ENCODE results near the gene IHH.

The IHH gene

DNA sequence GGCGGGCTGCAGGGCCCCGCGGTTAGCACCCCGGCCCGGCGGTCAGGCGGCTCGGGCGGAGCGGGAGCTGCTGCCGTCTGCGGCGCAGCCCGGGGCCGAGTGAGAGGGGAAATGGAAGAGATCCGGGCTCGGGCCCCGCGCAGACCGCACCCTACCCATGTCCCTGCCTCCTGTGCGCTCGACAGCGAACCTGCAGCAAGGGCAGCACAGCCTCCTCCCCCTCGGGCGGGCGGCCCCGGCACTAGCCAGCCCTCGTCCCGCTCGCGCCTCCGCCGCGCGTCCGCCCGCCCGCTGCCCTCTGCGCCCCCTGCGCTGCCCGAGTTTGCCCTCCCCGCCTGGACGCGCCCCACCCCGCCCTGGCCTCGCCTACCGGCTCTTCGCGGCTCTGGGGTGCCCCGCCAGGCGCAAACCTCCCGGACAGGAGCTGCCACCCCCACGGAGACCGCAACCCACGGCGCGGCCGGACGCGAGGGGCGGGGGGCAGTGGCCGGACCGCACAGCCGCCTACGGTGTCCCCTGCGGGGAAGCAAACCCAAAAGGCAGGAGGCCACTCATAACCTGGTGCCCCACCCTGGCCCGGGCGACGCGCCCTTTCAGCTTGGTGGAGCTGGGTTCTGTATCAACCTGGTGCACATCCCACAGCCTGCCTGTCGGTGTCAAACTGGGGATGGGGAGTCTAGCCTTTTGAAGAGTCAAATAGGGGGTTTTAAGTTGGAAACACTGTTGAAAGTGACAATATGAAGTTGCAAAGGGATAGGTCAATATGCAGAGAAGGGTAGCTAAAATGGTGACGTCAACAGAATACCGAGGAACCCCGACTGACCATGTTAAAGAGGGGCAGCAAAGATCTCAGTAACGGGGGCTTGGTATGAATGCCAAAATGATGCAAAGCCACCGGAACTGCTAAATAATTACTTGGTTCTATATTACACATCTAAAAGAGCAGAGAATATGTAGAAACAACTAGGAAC, at the start of gene IHH:
Gene IHH (minus strand): TSS at position 101 of the 971 bp plus-strand sequence. CDS start 454 bp downstream, outside the sequence.
- peak within 1 kb of the TSS in 1 of 7 experiments; percentile 11 for H3K4me3 ChIP-seq

DNA sequence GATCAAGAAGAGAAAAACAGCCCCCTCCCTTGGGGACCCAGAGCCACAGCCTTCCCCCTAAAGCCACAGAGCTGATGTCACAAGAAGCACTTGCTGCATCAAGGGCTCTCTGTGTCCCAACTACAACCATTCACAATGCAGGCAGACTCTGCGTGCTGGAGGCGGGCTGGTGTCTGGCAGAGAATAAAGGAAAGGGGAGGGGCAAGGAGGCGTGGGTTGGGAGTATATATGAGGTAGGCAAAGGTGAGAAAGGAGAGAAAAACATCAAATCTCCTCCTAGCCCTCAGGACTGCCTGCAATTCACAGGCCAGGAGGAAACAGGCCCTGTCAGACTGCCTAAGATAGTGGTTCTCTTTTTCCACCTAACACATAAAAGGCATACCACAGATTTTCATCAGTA, 48.8 kb upstream of the IHH start:
- Histone ChIP-seq H3K4me3 (no peak overlapping the region), H3K27ac (no peak overlapping the region)

More for the DNA sequence above, at the start of gene IHH:
- no peak within 1 kb of the TSS for H3K27ac ChIP-seq

DNA sequence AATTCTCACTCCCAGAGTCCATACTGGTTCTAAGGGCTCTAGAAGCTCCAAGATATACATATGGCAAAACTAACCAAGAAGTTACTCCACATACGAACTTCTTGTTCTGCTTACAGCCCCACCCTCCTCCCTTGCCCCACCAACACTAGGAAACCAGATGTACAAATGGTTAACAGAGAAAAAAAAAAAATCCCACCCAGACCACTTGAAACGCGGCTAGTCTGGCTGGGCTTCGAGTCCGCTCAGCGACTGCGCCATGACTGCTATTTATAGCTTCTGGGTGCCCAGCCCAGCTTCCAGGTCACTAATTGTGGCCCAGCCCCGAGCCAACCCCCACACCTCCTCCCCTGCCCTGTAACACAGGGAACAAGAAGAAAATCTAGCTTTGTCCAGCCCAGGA, 47.0 kb upstream of the IHH start:
- H3K4me3 ChIP-seq = no peak overlapping the region

DNA sequence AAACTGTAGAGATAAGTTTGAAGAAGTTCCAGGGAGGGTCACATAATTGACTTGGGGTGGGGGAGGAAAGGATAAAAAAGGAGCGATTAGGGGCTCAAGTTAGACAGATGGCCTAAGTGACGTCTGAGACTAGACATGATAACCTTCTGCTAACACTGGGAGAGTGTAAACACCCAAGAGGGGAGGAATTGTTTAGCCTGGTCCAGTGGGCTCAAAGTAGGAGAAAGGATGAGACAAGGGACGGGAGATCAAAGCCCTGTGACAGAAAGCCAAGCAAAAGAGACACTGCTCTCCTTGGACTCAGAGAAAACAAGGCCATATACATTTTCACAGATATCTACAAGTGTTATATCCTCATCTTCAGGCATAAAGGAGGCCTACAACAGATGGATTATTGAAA, 45.5 kb upstream of the IHH start:
- Histone ChIP-seq H3K4me3 (no peak overlapping the region), H3K27ac (no peak overlapping the region)

More for the DNA sequence above, 47.0 kb upstream of the IHH start:
- H3K27ac ChIP-seq = no peak overlapping the region

DNA sequence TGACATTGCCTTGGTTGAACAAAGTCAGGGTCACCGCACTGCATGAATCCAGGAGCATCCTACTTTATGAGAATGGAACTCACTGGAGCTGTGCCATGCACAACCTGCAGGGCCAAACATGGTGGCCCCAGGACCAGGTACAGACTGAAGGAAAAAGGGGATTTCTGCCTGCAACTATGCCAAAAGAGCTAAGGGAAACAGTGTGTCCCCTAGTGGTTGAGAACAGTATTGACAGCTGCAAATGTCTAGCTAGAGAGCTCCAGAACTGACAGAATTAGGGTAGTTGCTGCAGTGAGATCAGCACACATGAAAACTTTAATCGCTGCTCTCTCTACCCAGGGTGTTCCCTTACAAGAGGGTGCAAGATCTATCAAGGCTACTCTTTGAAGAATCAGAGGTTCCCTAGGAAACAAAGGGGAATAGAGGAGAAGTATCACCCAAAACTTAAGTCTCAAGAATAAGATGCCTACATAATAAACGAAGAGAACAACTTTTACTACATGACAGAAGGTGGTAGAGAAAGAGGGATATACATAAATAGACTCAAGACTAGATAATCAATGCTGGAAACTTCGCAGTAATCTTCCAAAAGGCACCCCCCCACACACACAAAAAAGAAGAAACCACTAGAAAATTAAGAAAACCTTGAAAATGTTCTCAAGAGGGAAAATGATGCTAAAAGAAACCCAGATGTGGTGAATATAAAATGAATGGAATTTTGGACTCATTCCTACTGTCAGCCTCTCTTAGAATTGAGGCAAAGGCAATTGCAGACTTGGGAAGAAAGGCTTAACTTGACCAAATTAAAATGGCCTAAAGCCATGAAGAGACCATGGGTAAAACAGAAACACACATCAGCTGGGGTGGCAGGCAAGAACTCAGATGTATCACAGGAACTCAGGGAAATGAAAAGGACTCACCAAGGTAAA, 43.6 kb upstream of the IHH start:
- H3K4me3 ChIP-seq = no peak overlapping the region
- H3K27ac ChIP-seq = no peak overlapping the region

DNA sequence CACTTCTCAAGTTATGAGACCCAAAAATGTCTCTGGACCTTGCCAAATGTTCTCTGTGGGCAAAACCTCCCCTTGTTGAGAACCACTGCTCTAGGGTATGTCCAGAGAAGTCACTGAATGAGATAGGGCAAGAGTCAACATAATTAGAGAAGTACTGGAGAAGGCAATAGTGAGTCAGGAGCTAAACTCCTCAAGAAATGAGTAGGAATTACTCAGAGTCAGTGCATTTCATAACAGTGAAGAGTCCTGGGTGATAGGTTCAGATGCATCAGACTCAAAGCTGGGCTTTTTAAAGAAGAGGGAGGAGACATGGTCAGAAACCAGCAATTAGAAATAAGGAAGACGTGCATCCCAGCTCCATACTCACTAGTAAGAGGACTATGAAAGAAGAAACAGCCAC, 38.6 kb upstream of the IHH start:
- no peak overlapping the region for H3K27ac ChIP-seq
- no peak overlapping the region for H3K4me3 ChIP-seq

DNA sequence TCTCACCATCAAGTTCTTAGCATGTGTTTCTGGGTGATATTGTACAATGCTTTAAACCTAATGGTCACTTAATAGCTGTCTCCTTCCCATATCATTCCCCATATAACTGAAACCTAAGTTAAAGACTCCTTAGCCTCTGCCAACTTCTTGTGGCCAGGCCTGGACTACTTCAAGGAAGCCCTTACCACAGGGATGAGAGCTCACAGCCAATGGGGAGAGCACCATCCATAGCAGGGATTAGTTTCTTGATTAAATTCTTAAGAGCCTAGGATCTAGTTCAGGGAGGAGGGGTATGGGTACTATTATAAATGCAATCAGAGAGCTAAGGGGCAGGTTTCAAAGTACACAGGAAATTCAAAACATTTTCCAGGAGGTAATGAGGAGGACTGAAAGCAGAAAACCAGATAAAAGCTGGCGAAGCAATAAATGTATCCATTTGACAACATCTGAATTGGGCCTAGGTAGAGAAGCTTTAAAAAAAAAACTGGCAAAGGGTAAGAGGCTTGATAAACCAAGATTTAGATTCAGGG, 34.8 kb upstream of the IHH start:
- no peak overlapping the region for H3K4me3 ChIP-seq
- H3K27ac ChIP-seq = no peak overlapping the region

DNA sequence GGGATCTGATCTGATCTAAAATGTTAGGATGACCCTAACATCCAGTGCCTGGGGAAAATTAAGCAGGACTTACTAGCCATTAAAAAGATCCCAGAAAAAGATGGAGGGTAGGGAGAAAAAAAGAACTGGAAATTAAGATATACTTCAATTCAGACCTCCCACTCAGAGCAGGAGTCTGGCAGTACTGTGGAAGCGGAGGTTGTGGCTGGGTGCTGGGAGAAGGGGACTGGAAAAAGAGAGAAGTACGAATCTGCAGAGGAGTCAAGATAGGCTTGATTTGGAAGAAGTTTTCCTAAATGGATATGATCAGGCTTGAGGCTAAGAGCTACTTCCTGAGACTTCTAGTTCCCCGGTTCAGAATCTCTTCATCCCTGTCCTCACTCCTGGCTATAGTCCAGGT, 33.5 kb upstream of the IHH start:
- Histone ChIP-seq H3K4me3 (no peak overlapping the region), H3K27ac (no peak overlapping the region)

DNA sequence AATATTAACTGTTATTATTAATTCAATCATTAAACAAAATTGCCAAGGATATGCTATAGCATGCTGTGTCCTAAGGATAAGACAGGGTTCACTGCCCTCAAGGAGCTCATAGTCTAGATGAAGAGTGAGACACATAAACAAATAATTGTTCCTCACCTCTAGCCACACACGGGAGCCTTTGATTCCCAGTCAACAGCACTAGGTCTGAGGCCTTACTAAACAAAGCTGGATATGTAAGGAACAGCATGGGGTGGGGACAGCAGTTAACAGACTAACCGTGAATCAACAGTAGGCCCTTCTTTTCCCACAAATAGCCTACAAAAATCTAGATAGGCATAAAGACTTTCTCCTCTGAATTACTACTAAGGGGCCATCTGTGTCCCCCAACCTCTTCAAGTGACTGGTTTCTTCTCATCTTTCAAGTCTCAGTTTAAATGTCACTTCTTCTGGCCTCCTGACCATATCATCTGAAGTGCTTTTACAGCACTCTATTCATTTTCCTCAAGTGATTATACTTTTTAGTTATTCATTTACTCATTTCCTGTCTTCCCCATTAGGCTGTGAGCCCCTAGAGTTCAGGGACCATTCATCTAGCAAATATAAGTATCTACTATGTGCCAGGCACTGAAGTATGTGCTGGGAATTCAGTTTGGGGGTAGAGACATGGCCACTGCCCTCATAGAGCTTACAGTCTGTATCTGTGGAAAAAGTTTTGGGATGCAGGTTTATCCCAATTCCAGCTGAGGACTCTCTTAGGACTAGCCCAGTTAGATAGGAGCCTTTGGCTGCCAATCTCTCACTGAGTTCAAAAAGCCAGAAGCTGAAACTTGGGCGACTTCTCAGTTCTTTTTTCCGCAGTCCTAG, 29.9 kb upstream of the IHH start:
- Histone ChIP-seq H3K4me3 (no peak overlapping the region), H3K27ac (no peak overlapping the region)

DNA sequence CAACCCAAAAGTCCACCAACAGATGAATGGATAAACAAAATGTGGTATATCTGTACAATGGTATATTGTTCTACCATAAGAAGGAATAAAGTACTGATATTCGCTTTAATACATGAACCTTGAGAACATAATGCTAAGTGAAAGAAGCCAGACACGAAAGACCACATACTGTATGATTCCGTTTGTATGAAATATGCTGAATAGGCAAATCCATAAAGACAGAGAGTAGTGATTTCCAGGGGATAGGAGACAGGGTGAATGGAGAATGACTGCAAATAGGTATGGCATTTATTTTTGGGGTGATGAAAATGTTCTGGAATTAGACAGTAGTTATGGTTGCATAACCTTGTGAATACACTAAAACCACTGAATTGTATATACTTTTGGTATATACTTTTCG, 28.6 kb upstream of the IHH start:
- Histone ChIP-seq H3K27ac (no peak overlapping the region), H3K4me3 (no peak overlapping the region)

DNA sequence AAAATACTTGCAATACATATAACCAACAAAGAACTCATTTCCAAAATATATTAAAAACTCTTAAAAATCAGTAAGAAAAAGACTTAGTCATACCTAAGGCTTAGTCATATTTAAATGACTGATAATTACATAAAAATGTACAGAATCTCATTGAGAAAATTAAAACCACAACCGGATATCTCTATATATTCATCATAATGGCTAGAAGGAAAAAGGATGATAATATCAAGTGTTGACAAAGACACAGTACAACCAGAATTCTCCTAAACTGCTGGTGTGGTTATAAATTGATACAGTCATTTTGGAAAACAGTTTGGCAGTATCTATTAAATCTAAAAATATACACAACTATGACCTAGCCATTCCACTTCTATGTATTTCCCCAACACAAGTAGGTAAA, 27.1 kb upstream of the IHH start:
- no peak overlapping the region for H3K4me3 ChIP-seq
- H3K27ac ChIP-seq = no peak overlapping the region

DNA sequence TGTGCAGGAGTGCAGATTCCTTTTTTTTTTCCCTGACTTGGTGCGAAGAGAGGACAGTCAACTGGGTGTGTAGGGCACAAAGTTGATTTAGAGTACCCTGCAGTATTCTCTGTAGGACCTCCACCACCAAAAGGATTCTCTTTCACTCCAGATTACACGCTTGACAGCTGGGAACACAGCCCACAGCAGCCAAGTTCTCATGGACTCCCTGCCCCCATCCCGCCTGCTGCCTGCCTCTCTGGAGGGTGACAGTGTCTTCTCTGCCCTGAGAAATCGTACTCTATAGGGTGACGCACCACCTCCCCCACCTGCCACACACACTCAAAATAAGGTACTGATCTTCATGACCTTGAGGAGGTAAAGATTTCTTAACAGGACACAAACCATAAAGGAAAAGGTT, 26.6 kb upstream of the IHH start:
- no peak overlapping the region for H3K4me3 ChIP-seq
- H3K27ac ChIP-seq = no peak overlapping the region

DNA sequence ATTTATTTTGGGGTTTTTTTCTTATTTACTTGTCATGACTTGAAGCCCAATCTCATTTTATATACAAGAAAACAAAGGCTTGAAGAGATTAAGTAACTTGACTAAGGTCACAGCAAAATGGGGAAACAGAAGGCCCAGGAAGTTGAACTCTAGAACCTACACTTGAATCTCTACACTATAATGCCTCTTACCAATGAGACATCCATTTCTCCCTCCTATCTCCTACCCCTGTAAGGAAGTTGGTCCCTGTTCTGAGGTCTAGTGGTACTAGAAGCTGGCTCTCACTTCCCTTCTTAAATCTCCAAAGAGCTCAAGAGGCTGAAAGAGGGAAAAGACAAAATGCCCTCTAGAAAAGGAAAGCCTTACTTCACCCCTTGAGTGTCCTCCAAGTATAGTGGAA, 25.5 kb upstream of the IHH start:
- no peak overlapping the region for H3K4me3 ChIP-seq
- H3K27ac ChIP-seq = no peak overlapping the region

DNA sequence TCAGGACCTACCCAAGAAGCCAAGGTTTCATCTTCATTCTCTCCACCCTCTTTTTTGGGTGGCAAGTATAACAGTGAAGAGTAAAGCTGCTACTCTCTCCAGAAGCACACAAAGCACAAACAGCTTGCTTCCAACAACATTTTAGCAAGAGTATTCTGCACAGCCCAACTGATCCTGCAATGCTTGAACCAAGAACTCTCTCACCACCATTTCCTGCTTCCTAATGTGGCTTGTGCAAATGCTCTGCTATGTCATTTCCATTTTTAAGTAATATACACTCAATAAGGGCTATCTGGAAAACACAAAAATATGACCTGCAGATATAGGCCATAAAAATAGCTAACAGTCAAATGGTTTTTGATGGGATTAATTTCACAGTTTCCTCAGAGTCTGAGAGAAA, 24.1 kb upstream of the IHH start:
- H3K27ac ChIP-seq = no peak overlapping the region
- no peak overlapping the region for H3K4me3 ChIP-seq

DNA sequence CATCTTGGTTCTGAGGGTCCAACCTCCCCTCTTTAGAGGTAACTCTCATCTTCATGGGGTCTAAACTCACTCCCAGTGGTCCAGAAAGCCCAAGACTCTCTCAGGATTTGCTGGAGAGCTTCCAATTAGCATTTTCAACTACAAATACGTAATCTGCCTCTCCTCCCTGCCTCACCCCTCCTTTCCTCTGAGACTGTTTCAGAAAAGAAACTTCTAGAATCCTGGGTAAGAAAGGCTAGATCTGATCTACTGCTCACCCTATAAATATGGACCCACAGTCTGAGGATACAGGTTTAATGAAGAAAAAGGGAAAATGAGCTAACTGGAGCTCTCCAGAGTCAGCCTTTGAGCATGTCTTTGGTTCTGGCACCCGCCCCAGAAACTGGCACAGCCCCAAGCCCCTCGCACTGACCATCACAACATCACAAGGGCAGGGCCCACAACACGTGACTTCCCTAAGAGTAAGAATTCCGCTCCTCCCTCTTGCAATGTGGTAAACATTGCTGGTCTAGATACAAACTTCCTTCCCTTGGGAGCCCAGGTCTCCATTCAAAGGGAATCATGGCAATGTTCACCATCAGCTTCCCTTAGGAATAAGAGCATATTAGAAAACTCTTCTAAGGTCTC, 21.7 kb upstream of the IHH start:
- Histone ChIP-seq H3K4me3 (no peak overlapping the region), H3K27ac (no peak overlapping the region)

DNA sequence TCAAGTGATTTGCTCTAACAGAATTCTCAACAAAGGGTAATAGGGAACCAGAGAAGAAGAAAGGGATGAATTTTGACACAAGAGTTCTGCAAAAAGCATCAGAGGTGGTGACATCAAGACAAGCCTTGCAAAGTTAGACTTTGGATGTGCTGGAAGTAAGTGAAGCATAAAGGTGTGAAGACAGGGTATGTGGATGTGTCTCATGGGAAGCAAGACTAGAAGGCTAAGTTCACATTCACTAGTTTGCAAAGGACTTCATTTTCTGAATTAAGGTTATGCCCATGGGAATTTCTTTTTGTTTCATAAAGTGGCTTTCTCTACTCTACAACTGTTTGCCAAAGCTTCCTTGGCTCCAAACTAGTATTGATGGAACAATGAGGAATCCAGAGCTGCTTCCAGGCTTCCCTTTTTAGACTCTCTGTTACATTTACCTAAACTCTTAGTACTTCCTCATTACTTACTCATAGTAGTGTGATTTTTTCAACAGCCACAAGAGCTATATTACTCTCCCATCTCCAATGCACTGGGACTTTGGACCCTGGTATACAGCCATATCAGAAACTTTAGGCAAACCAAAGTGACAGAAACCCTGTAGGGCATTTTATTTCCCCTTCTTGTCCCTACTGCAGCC, 21.1 kb upstream of the IHH start:
- Histone ChIP-seq H3K27ac (no peak overlapping the region), H3K4me3 (no peak overlapping the region)

DNA sequence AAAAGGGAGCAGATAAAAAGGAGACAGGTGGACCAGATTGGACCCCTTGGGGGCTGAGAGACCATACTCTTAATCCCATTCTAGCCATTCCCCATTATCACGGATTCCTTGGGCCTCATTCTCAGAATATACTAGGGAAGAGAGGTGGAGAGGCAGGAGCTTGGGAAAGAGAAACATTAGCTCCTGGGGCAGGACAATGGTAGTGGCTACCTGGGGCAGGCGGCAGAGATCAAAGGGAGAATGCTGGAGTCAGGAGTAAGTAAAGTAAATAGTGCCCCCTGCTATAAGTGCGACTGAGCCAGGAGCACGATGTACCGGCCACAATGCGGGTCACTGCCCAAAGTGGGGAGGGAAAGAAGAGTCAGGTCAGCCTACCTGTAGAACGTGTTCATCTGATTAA, 20.4 kb upstream of the IHH start:
- Histone ChIP-seq H3K4me3 (no peak overlapping the region), H3K27ac (no peak overlapping the region)

DNA sequence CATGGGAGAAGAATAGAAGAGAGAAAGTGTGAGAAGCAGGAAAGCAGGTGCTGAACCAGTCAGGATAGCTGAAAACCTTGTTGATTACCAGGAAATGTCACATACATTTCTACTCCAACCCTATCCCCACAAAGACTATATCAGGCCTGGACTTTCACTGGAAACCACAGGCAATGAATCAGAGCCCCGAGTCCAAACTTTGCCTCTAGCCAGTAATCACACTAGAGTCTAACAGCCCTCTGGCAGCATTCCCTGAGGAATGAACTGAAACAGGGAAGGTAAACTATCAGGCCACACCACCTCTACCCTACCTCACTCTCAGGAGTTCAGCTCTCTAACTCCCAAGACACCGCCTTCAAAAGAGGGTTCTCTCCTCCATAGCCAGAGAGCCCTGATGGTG, 18.7 kb upstream of the IHH start:
- Histone ChIP-seq H3K27ac (no peak overlapping the region), H3K4me3 (no peak overlapping the region)

DNA sequence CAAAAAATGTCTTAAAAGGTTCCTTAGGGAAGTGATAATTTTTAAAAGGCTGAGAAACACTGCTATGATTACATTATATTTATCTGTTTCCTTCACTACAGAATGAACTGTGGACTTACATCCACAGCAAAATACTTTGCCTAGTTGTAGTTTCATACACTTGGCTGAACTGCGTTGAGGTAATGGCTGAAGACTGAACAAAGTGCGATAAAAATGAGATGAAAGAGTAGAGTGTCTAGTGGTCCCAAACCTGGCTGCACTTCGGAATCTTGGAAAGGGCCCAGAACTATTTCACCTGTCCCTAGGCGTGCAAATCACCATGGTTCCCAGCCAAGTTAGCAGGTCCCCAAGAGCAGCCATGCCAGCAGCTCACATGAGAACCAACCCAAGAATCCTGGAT, 18.2 kb upstream of the IHH start:
- Histone ChIP-seq H3K27ac (no peak overlapping the region), H3K4me3 (no peak overlapping the region)
